ENCODE results near the gene ZBTB7C.

DNA sequence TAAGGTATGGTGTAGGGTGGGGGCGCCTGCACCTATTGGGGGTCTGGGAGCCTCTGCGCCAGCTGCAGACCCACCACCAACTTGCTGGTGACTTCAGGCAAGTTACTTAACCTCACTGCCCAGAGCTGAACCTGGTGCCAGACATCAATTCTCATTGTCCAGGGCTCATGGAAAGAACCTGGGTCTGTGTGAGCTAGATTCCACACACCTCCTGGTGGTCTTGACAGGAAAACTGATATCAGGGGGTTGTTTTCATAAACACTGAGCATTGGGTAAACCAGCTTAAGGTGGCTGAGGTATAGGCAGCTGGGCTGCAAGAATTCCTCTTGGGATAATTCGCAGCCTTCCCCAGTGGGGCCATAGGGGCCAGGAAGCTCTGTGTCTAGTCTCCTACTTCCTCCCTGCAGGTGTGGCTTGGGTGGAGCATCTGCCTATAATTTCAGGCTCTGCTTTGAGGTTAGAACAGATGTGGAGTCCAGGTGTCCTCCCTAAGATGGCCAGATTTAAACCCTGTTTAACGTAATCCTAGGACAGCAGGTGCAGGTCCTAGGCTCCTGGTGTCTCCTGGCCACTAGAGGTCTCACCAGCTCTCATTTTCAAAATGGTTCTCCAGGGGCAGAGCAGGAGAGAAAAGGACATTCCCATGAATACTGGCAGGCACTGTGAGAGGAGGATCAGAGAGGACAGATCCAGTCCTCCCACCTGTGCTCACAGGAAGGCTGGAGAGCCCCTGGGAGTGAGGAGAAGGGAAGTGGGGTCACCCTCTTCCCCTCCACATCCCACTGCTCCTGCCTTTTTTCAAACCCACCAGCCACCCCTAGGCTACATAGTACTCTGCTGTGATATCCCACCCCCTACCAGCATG, 378.3 kb downstream of the ZBTB7C start:
- TF ChIP-seq, protein P1, sequence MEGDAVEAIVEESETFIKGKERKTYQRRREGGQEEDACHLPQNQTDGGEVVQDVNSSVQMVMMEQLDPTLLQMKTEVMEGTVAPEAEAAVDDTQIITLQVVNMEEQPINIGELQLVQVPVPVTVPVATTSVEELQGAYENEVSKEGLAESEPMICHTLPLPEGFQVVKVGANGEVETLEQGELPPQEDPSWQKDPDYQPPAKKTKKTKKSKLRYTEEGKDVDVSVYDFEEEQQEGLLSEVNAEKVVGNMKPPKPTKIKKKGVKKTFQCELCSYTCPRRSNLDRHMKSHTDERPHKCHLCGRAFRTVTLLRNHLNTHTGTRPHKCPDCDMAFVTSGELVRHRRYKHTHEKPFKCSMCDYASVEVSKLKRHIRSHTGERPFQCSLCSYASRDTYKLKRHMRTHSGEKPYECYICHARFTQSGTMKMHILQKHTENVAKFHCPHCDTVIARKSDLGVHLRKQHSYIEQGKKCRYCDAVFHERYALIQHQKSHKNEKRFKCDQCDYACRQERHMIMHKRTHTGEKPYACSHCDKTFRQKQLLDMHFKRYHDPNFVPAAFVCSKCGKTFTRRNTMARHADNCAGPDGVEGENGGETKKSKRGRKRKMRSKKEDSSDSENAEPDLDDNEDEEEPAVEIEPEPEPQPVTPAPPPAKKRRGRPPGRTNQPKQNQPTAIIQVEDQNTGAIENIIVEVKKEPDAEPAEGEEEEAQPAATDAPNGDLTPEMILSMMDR (conservative IDR thresholded peaks at IDR 0.05; ENCODE audit: low read depth, low read length) = peak; percentile 75
- no peak for TF ChIP-seq EZH2 (IDR thresholded peaks at IDR 0.05; ENCODE audit: borderline replicate concordance, low read depth, low read length, poor library complexity, severe bottlenecking)
